Measurements from ENCODE around the gene TMEM223.
A peak's percentile ranks its signal among the peaks of the same experiment; 100 is the strongest.

The TMEM223 gene, protein sequence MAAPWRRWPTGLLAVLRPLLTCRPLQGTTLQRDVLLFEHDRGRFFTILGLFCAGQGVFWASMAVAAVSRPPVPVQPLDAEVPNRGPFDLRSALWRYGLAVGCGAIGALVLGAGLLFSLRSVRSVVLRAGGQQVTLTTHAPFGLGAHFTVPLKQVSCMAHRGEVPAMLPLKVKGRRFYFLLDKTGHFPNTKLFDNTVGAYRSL

GRCh38 chr11:62791501-62792201, at the start of gene TMEM223:
TSS of gene TMEM223 (minus strand) at chr11:62792006. CDS start at chr11:62791994, 12 bp downstream.
- DNase-seq (ENCODE audit: low read depth): peak; percentile 73
- no peak for TF ChIP-seq CTCF (IDR thresholded peaks at IDR 0.05; ENCODE audit: low read length, missing control alignments)
- H3K4me3 ChIP-seq (replicated peaks; ENCODE audit: low read depth, low read length): peak within 1 kb of the TSS; percentile 88

- peak; percentile 75 for DNase-seq (ENCODE audit: low read depth)
- peak overlapping the region; percentile 95 for H3K4me3 ChIP-seq (replicated peaks; ENCODE audit: low read depth, low read length)
Observed at GRCh38 chr11:62840721-62841360, 49.0 kb upstream of the TMEM223 start.

DNA sequence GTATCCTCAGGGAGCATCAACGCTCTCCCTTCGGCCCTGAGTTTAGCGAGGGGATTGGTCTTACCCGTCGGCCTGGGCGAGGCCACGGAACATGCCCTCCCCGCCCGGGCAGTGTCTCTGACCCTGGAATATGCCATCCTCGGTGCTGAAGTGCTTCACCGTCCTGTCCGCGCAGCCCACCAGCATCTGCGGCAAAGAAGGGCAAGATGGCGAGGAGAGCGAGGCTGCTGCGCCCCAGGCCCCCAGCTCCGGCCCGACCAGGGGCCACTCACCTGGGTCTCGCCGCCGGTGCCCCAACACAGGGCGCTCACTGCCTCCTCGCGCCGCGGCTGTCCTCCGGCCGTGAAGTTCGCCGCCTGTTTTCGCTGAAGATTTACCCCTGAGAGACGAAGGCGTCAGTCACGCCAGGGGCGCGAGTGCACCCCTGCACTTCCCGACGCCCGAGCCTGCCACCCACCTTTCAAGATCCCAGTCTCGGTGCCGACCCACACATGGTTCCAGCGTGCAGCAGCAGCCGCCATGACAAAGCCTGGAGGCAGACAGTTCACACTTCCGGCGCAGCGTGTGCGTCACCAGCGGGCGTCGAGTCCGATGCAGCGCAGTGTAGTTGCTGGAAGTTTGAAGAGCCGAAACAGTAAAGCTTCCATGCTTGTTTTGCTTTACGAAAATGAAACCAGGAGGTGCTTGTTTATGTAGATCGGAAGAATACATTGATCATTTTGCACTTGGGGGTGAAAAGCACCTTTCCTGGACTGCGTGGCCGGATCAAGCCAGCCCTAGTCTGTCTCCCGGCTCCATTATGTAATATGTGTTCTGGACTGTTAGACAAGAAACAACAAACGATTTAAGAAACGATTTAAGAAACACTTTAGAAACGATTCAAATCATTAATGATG, 47.5 kb upstream of the TMEM223 start, which contains the start of gene WDR74:
WDR74 (minus strand) TSS at position 541 of the 896 bp plus-strand sequence; CDS start at position 521, 20 bp downstream.
- DNase-seq (ENCODE audit: low read depth): peak; percentile 93
- peak within 1 kb of the TSS; percentile 95 for H3K4me3 ChIP-seq (replicated peaks; ENCODE audit: low read depth, low read length)
- TF ChIP-seq CTCF (IDR thresholded peaks at IDR 0.05; ENCODE audit: low read length, missing control alignments): no peak

GRCh38 chr11:62835336-62835735, 43.5 kb upstream of the TMEM223 start:
- no peak overlapping the region for H3K4me3 ChIP-seq (replicated peaks; ENCODE audit: low read depth, low read length)
- no peak for DNase-seq (ENCODE audit: low read depth)
- TF ChIP-seq CTCF (IDR thresholded peaks at IDR 0.05; ENCODE audit: low read length, missing control alignments): no peak

GRCh38 chr11:62832336-62833234, 40.8 kb upstream of the TMEM223 start, which contains the start of gene TEX54:
TSS of gene TEX54 (minus strand) at chr11:62832841.
- no peak for TF ChIP-seq CTCF (IDR thresholded peaks at IDR 0.05; ENCODE audit: low read length, missing control alignments)
- peak within 1 kb of the TSS; percentile 87 for H3K4me3 ChIP-seq (replicated peaks; ENCODE audit: low read depth, low read length)
- DNase-seq (ENCODE audit: low read depth): no peak

DNA sequence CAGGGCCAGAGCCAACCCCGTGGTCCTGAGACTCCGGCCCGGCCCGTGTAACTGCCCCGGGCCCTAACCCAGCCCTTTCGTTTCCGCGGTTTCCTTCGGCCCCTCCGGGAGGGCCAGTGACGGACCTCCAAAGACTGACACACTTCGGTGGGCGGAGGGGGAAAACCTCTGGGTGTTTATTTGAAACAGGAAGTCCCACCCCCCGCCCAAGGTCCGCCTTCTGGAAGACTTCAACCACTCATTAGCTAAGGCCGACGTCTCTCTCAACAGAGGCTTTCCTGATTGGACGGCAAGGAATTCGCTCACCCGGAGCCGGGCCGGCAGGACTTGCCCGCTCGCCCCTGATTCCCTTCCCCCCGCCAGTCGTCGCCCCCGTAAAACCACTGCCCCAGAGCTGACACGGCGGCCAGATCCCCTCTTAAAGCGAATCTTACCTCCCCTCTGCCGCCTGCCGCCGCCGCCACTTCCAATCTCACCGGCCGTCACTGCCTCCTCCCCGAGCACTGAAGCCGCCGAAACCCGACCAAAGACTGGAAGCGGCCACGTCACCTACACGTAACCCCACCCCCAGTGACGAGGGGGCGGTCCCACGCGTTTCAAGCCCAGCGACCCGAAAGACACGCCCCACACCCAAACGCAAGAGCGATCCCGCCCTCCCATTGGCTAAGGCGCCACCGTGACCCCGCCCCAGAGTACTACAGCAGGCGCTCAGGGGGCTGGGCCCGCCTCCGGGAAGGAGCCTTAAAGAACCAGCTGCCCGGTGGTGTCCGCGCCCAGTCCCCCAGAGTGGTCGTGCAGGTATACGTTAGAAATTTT, 39.9 kb upstream of the TMEM223 start, which contains the start of gene STX5:
STX5 (minus strand) TSS at position 532 of the 816 bp plus-strand sequence. CDS start 808 bp downstream, outside the sequence.
- DNase-seq (ENCODE audit: low read depth): peak; percentile 99
- no peak for TF ChIP-seq CTCF (IDR thresholded peaks at IDR 0.05; ENCODE audit: low read length, missing control alignments)
- H3K4me3 ChIP-seq (replicated peaks; ENCODE audit: low read depth, low read length): peak within 1 kb of the TSS; percentile 87

Measured in fibroblast of pulmonary artery (primary cell).